Bone marrow (tissue), 2 donors: Measurements from ENCODE around the gene SRD5A3.
A peak's percentile ranks its signal among the peaks of the same experiment; 100 is the strongest.

Source experiments
- DNase-seq, 2 donors: peaks; one replicate each; lab custom pipeline; 2025; lab: John Stamatoyannopoulos, UW

The SRD5A3 gene

DNA sequence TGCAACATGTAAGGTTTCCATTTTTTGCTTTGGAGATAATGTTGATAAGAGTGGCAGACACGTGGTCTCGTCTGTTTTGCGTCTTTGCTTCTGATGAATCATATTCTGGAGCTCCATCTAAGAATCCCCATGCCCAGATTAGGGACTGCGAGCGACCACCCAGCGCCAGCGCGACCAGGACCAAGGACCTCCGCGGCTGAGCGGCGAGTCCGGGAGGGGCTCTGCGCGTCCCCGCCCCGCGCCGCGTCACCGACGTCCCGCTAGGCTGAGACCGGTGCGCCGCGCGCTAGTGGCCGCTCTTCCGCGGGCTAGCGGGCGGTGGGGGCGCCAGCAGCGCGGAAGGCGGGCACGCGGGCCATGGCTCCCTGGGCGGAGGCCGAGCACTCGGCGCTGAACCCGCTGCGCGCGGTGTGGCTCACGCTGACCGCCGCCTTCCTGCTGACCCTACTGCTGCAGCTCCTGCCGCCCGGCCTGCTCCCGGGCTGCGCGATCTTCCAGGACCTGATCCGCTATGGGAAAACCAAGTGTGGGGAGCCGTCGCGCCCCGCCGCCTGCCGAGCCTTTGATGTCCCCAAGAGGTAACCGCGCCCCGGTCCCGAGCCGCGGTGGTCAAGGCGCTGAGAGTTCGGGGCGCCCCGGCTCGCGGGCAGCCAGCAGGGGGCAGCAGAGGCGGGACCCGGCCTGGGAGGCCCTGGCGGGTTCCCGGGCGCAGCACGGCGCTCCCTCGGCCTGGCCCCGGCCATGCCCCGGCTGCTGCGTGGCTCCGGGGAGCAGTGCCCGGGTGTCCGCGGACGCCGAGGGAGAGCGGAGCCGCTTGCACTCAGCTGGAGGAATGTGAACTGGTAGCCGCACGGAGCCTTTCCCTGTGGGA is at the start of gene SRD5A3:
SRD5A3 (plus strand) TSS at position 263 of the 871 bp plus-strand sequence; CDS start at position 358, 95 bp downstream.
- DNase-seq, result peak; percentile 72 to 81

DNA sequence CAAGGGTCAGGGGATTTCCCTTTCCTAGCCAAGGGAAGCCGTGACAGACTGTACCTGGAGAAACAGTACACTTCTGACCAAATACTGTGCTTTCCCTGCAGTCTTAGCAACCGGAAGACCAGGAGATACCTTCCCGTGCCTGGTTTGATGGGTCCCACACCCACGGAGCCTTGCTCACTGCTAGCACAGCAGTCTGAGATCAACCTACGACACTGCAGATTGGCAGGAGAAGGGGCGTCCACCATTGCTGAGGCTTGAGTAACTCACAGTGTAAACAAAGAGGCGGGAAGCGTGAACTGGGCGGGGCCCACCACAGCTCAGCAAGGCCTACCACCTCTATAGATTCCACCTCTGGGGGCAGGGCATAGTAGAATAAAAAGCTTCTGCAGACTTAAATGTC is 48.7 kb upstream of the SRD5A3 start:
- DNase-seq, result no peak

DNA sequence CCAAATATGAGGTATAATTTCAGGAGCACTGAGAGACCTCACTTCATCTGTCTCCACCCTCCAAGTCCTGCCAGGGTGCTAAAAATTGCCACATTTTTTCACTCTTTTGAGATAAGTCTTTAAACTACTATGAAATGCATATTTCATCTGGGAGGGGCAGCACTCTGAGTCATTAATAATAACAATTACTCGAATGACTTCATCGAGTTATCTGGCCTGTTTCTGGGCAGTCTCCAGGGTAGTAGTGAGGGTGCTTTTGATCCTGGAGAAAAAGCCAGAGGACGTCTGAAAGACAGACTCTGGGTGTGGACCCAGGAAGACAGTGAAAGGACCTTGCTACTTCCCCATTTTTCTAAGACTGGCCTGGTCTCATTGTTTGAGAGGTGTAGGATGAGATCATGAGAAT is 42.3 kb upstream of the SRD5A3 start:
- DNase-seq, result no peak

DNA sequence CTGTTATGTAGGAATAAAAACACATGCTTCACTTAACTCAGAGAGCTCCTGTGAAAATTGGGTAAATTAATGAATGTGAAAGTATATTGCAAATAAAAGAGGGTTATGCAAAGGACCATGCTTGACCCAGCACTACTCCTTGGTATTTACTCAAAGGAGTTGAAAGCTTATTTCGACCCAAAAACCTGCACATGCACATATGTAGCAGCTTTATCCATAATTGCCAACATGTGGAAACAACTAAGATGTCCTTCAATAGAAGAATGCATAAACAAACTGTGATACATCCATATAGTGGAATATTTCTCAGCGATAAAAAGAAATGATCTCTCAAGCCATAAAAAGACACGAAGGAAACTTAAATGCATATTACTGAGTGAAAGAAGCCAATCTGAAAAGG is 41.7 kb upstream of the SRD5A3 start:
- DNase-seq, result no peak

DNA sequence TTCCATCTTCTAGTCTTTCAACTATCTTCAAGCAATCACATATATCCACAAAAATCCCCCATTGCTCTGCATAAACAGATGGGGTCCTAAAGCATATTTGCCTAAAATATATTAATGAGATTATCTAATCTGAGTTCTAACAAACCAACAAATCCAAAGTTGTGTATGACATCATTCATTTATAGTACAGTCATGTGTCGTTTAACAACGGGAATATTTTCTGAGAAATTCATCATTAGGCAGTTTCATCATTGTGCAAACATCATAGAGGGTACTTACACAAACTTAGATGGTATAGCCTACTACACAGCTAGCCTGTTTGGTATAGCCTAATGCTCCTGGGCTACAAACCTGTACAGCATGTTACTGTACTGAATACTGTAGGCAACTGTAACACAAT is 38.0 kb upstream of the SRD5A3 start:
- DNase-seq, result no peak

DNA sequence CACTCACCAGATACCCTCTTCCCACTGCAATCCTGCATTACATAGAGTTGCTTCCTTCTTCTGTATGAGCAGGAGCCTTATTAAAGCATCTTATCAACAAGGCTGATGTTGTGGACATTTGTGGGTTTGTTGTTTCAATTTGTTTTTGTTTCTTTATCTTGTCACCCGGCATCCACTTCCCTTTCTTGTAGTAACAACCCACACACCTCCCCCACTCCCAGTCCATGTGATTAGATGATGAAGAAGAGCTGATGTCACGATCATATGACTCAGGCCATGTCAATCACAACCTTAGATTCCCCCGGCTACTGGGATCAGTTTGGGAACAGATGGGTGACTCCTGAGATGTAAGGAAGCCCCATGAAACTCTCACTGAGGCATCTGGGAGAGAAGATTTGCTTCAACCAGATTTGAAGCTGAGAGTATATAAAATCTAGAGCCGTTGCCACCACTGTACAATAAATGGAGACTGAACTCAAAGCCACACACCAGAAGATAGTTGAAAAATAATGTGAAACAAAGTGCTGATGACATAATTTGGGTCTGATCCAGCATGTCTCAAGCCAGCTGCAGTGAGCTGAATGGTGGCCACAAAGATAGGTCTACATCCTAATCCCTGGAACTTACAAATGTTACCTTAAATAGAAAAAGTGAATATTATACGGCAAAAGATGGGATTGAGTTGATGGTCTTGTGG is 34.1 kb upstream of the SRD5A3 start:
- no peak for DNase-seq

DNA sequence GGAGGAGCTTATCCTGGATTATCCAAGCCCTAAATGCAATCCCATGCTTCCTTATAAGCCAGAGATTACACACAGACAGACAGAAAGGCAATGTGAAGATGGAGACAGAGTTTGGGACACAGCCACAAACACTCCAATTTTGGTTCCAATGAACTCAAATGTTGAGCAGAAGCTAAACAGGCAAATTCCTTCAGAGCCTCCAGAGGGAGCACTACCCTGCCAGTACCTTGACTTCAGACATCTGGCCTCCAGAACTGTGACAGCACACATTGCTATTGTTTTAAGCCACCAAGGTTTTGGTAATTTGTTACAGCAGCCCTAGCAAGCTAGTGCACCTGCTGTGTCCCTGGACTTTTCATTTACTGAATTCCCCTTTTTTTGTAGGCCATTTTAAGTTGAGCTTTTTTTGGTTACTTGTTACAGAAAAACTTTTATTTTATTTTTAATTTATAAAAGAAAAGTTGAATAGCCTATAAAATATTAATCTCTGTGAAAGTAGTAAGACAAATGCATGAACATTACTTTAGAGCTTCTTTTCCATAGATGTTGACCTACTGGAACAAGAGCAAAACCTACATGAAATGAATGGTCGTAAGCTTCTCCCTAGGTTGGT is 33.4 kb upstream of the SRD5A3 start:
- DNase-seq, result peak in 1 of 2 donors; percentile 67

DNA sequence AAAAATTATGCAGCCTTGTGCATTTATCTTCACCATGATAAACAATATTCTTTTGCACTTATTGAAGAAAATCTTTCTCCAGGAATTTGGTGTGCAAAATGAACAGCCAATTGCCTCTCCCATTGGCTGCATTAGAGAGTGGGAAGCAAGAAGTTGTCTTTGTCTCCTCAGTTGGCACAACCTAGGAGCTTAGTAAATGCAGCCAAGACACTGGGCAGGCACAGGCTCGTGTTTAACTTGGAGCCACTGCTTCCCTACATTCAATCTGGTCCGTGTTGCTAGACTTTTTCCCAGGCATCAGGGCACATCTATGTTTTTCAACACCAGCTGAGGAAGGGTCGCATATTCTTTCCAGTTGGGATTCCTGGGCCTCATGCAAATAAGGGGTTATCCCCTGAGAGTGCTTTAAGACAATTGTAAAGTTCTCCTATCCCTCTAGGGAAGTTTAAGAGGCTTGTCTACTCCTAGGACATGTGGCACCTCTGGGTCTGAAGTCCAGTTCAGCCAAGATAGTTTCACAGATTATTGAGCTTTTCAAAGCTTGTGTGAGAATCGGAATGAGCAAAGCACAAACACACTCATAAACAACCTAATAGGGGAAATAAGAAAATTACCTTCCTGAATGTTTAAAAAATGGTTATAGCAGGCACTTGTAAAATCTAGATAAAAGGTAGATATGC is 31.8 kb upstream of the SRD5A3 start:
- DNase-seq, result no peak

DNA sequence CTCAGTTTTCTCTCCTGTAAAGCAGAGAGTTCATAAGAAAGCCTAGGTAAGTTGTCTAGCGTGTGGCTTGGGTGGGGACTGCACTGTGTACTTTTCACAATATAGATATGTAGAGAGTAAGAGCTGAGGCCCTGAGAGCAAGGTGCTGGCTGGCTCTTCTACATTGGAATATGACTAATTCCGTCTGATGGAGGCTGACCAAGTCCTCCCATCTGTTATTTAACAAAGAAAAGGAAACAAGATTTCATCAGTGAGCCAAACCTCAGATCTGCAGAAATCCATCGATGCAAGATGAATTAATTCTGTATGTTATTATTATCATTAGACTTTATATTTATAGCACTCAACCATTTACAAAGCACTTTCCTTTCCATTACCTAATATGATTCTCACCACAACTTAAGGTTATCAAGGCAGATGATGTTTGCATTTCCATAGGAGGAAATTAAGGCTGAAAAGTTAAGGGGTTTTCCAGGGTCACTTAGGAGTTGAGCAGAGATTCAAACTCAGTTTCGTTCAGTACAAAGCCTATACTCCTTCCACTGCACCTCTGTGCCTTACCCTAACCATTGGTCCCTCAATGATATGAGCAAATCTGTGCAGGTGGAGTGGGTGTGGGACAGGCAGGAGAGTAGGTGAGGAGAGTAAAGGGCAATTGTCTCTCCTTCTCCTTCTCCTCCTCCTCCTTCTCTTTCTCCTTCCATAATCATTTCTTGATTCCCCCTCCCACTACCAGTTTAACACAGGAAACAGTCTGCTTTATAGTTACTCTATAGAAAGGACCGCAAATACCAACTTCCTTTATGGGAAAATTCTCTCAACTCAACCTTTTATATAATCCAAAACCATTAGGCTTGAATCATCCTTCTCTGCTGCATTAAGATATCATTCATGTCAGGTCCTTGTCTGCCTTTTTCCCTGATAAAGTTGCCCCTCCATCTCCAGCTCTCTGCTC is 27.6 kb upstream of the SRD5A3 start:
- DNase-seq, result no peak

DNA sequence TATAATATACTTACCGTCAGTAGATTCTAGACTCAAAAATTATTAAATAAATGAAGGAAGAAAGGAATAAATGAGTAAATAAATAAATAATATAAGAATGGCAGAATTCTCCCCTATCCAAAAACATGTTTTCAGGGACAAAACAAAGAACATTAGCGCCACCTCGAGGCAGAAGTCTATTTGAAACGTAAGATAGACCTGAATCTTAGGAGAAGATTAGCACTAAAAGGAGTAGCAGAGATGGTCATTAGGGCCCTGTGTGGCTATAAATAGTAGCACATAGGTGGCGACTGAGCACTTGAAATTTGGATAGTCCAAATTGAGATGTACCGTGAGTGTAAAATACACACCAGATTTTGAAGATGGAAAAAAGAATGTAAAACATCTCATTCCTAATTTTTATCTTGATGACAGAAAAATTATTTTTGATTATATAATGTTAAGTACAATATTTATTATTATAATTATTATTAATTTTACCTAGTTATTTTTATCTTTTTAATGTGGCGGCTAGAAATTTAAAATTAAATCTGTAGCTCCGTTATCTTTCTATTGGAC is 24.3 kb upstream of the SRD5A3 start:
- peak; percentile 6 to 62 for DNase-seq

DNA sequence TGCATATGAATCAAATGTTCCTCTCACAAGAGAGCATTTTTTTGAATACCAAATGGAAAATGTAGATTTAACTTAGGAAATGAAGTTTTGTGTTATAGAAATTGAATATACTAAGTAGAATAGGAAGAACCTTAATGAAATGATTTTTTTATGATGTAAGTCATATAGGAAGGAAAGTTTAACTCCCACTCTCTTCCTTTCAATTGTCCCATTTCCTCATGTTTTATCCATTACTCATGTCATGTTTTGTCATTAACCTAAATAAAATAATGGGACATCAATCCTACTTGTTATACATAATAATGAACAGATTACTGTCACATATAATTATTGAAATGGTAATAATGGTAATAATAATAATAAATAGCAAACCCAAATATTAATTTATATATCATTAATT is 22.7 kb upstream of the SRD5A3 start:
- DNase-seq, result no peak

DNA sequence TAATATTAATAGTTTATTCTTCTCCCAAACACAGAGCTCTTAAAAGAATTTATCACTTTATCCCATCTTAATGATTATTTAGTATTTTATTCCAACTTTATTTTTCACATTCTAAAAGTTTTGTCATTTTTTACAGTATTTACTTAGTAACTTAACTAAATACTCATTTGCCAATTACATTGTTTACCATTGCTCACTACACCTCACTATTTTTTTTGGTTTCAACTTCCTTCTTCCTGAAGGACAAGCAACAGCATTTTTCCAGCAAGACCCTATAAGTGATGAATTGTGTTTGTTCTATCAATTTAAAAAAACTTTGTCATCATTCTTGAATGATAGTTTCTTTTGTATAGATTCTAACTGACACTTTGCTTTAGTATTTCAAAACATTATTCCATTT is 19.4 kb upstream of the SRD5A3 start:
- no peak for DNase-seq

DNA sequence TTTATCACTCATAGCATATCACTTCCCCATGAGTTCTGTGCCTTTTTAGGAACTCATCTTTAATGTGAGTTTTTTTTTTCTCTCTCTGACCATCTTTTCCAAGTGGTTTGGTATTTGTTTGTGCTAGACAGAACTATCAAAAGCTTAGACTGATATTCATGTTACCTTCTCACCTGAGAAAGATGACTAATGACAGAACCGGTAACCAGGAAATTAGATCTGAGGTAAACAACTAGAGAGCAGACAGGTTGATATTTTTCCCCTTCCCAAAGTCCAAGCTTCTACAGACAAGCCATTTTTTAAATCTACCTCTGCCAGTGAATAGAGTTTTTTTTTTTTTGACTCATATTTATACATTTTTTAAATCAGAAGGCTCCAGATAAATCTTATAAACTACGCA is 17.0 kb upstream of the SRD5A3 start:
- no peak for DNase-seq

DNA sequence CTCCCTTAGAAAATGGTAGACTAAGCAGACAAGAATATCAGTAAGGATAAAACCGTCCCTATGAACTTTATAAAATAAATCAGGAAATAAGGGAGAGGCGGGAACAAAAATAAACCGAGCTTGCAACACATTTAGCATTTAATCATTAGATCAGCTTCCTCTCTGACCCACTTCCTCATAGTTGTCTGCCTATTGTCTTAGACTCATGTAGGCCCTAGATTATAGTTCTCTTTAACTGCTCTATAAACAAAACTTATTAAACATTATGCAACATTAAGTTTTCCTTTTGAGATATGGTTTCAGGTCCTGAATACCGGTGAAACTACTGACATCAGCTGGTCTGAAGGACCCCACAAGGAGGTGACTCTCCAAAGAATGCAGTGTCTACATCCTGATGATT is 15.8 kb upstream of the SRD5A3 start:
- peak in 1 of 2 donors; percentile 83 for DNase-seq

DNA sequence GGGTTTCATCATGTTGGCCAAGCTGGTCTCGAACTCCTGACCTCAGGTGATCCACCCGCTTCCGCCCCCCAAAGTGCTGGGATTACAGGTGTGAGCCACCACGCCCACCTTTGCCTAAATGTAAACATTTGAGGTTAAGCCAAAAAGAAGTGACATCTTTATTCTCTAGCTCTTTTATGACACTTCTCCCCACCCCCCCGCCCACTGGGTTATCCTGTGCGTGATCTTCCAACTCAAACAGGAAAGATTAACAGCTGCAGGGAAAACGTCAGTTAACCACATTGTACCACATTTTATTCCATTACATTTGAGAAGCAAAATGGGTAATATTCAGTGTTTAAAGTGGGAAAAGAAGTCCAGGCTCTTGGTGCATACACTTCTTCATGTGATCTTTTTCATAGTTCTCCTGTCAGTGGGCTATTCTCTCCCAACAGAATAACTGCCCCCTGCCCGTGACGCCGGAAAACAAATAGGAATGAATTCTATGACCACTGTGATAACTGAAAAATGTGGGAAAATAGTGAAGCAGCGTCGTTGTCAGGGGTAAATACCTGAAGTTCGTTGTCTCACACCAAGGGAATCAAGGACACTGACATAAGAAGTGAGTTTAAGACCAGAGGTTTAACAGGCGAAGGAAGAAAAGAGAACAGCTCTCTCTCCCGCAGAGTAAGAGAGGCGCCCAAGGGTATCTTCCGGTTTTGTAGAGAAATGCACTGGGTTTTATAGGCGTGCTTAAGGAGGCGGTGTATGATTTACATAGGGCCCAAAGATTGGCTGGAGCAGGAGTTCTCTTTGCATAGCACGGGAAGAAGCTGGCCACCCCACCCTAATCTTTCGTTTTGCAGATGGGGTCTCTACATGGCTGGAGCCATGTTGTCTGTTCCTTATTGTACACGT is 9.7 kb upstream of the SRD5A3 start:
- peak in 1 of 2 donors; percentile 84 for DNase-seq

DNA sequence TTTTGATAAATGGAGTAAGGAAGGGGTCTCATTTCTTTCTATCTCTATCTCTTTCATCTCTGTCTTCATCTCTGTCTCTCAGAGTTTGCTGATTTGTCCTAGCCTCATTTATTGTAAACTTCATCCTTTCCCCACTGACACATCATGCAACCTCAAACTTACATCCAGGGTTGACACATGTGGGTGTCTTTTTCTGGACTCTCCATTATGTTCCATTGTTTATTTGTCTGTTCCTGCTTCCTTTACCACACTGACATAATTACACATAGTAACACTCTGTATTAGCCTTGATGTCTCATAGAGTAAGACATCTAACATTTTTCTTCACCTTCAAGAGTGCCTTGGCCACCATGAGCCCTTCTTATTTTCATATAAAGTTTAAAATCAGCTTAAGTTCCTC is 8.1 kb upstream of the SRD5A3 start:
- no peak for DNase-seq

DNA sequence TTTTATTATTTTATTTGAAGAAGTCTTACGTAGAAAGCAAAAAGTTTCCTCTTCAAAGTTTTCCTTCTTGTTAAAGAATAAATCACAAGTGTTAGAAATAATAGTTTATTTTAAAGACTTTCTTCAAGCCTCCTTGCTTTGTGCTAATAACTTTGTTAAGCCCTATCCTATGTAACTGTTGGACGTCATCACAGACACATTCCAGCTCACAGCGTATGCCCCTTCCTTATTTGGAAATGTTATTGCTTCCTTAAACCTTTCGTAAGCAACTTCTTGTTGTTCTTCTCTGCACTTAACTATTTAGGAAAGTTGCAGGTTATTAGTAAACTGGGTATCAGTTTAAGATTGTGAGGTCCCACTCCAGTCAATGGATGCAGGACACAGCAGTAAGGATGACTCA is 7.6 kb upstream of the SRD5A3 start:
- no peak for DNase-seq

DNA sequence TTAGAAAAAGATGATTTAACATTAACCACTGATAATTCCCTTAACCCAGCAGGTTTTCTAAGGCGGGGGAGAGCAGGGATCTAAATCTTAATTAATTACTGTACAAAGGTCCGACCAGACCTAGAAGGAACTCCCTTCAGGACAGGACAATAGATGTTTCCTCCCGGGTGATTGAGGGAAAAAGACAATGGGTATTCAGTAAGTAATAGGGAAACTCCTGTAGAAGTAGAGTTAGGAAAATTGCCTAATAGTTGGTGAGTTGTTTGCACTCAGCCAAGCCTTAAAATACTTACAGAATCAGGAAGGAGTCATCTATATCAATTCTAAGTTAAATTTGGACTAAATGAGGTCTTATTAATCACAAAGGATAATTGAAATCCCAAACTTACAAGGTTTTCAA is 5.8 kb upstream of the SRD5A3 start:
- DNase-seq, result no peak

DNA sequence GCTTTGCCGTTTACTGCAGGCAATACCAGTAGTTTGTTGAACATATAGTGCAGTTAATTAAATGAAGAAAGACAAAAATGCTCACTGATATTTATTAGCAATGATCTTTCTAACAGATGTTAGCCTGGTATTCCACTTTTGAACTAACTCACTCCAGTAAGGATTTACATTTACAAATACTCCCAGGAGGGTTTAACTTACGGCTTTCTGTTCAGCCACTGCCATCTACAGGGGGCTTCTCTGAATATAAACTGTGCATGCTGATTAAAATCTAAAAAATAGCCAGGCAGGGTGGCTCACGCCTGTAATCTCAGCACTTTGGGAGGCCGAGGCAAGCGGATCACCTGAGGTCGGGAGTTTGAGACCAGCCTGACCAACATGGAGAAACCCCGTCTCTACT is 2.2 kb upstream of the SRD5A3 start:
- no peak for DNase-seq

DNA sequence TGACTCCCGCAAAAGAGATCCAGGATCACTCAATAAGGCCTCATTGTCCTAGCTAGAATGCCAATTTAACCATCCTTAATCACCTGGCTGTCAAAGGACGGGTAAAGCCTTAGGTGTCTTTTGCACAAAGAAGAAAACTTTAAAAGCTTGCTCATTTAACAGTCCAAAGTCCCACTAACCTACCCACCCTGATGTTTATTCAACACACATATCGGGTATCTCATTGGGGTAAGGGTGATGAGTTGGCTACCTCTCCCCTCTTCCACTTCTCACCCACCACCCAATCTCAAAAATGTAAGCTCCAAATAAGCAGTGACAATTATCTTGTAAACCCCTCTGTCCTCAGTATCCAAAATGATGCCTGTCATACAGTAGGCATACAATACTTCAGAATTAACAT is 988 bp upstream of the SRD5A3 start:
- no peak for DNase-seq
